ENCODE results near the gene CEBPB. TPM values are rescaled to one million over a fixed set of nuclear protein-coding genes. Genes with fewer than 3 reads are reported as not detected.
"Not testable (repeated sequence)": the region's sequence is repeated elsewhere in the genome, so short reads cannot be mapped to it uniquely, and the experiment has no call there.

Gene CEBPB
- total and polyA plus RNA-seq, 12 donors = 20.9 to 104 (median 40.4) TPM

- intact Hi-C loops (cut with DNase I) = no loop called here
- WGBS, 2 donors = 29 to 39% methylated on average over 4 of the region's 4 CpGs
- DNase-seq (no peak), ATAC-seq (peak in 2 of 8 donors; percentile 2 to 5)
- TF ChIP-seq CTCF (IDR thresholded peaks at IDR 0.05) = no peak
- H3K27ac ChIP-seq = peak overlapping the region; percentile 23 to 98 (median 96)
- peak overlapping the region; percentile 80 to 100 (median 97) for H3K4me3 ChIP-seq
- H3K27me3 ChIP-seq = no peaks in the 10 kb centered on the region
- no peaks in the 10 kb centered on the region for H3K9me3 ChIP-seq
- H3K36me3 ChIP-seq = peaks cover 0 to 27% (median 0%) of the 10 kb centered on the region in 9 donors
- peaks cover 10 to 61% (median 54%) of the 10 kb centered on the region in 9 donors for H3K4me1 ChIP-seq
Measured at GRCh38 chr20:50152394-50153152, 38.1 kb upstream of the CEBPB start.

- Histone ChIP-seq H3K36me3 (peaks cover 0 to 24% (median 0%) of the 10 kb centered on the region in 9 donors), H3K9me3 (no peaks in the 10 kb centered on the region), H3K27ac (peak overlapping the region; percentile 23 to 98 (median 96)), H3K4me1 (peaks cover 10 to 55% (median 48%) of the 10 kb centered on the region in 9 donors), H3K27me3 (no peaks in the 10 kb centered on the region), H3K4me3 (peak overlapping the region; percentile 80 to 100 (median 97))
- intact Hi-C loops (cut with DNase I) = no loop called here
- ATAC-seq = no peak
- WGBS, 2 donors = 0 to 1% methylated on average over 18 of the region's 18 CpGs
- TF ChIP-seq CTCF (IDR thresholded peaks at IDR 0.05) = no peak
- DNase-seq = no peak
Measured at GRCh38 chr20:50153153-50153499, 37.5 kb upstream of the CEBPB start.

- Histone ChIP-seq H3K27ac (peak within 1 kb of the TSS; percentile 57 to 98 (median 96)), H3K4me1 (peaks cover 10 to 50% (median 46%) of the 10 kb centered on the region in 9 donors), H3K27me3 (no peaks in the 10 kb centered on the region), H3K36me3 (peaks cover 0 to 17% (median 0%) of the 10 kb centered on the region in 9 donors), H3K9me3 (no peaks in the 10 kb centered on the region), H3K4me3 (peak within 1 kb of the TSS; percentile 80 to 100 (median 97))
- WGBS, 2 donors = 2 to 4% methylated on average over 79 to 99 of the region's 99 CpGs
- DNase-seq (peak; percentile 91 to 94), ATAC-seq (peak; percentile 96 to 99 (median 97))
- intact Hi-C loops (cut with DNase I) = no loop called here
- TF ChIP-seq CTCF (IDR thresholded peaks at IDR 0.05) = peak in 1 of 9 donors; percentile 12
Measured at GRCh38 chr20:50153500-50154377, 36.9 kb upstream of the CEBPB start, which contains the start of gene PEDS1. Gene PEDS1, minus strand, starts transcription at chr20:50153723. Its CDS starts 86 bp downstream, at chr20:50153637.

GRCh38 chr20:50161494-50161893 is 29.1 kb upstream of the CEBPB start:
- H3K4me3 ChIP-seq; DNase-seq; ATAC-seq; H3K27me3 ChIP-seq; intact Hi-C loops (cut with DNase I); H3K27ac ChIP-seq; H3K9me3 ChIP-seq; H3K36me3 ChIP-seq: not testable (repeated sequence)
- WGBS, 2 donors = 83 to 92% methylated on average over 7 of the region's 7 CpGs
- H3K4me1 ChIP-seq = peaks cover 5 to 42% (median 12%) of the 10 kb centered on the region in 9 donors

All from heart right ventricle (tissue), 16 donors.